Loucy (cell line): ENCODE data around the gene HTR3D.

ENCODE experiments used
- H2AFZ ChIP-seq: fragments of 200-600 bp; sonication (generic); 2 replicates; pipeline ENCODE4 v1.6.0; 2016; ENCODE audit warnings: antibody characterized with exemption, mild to moderate bottlenecking, low read length, moderate library complexity
- H3F3A ChIP-seq: fragments of 200-600 bp; 2 replicates; pipeline ENCODE4 v1.6.0; 2016; ENCODE audit warnings: antibody characterized with exemption, low read depth, mild to moderate bottlenecking
- H3K27me3 ChIP-seq: fragments of 200-600 bp; sonication (generic); 2 replicates; pipeline ENCODE4 v1.6.1; 2014; ENCODE audit warnings: low read length, mild to moderate bottlenecking; ENCODE audit not compliant: insufficient read depth, poor library complexity, severe bottlenecking
- H3K36me3 ChIP-seq: fragments of 200-600 bp; sonication (generic); 2 replicates; pipeline ENCODE4 v1.6.1; 2016; ENCODE audit warnings: low read length; ENCODE audit not compliant: insufficient read depth
- H3K4me1 ChIP-seq: fragments of 200-600 bp; sonication (generic); 2 replicates; pipeline ENCODE4 v1.5.1; 2014; ENCODE audit warnings: low read length, mild to moderate bottlenecking; ENCODE audit not compliant: insufficient read depth, poor library complexity, severe bottlenecking
- H3K4me2 ChIP-seq: fragments of 200-600 bp; sonication (generic); 2 replicates; pipeline ENCODE4 v1.6.0; 2014; ENCODE audit warnings: antibody characterized with exemption, low read length, low read depth, mild to moderate bottlenecking; ENCODE audit not compliant: poor library complexity, severe bottlenecking
- H3K4me3 ChIP-seq: fragments of 200-600 bp; sonication (generic); 2 replicates; pipeline ENCODE4 v1.5.1; 2014; ENCODE audit warnings: low read length, mild to moderate bottlenecking, mixed read lengths; ENCODE audit not compliant: poor library complexity, severe bottlenecking
- H3K79me2 ChIP-seq: fragments of 200-600 bp; sonication (generic); 2 replicates; pipeline ENCODE4 v1.6.1; 2014; ENCODE audit warnings: low read length; ENCODE audit not compliant: insufficient read depth
- H3K9ac ChIP-seq: fragments of 200-600 bp; sonication (generic); 2 replicates; pipeline ENCODE4 v1.6.0; 2014; ENCODE audit warnings: mild to moderate bottlenecking, low read depth, low read length, moderate library complexity; ENCODE audit not compliant: poor library complexity, severe bottlenecking
- H3K9me2 ChIP-seq: fragments of 200-600 bp; sonication (generic); replicated peaks from 2 replicates; pipeline ENCODE4 v1.6.1; 2016; ENCODE audit warnings: low read depth, low read length, mixed read lengths
- H3K9me3 ChIP-seq: fragments of 200-600 bp; sonication (generic); 2 replicates; pipeline ENCODE4 v1.6.1; 2014; ENCODE audit warnings: mild to moderate bottlenecking, antibody characterized with exemption, low read length, low read depth; ENCODE audit not compliant: insufficient read depth
- H4K20me1 ChIP-seq: fragments of 200-600 bp; sonication (generic); 2 replicates; pipeline ENCODE4 v1.6.0; 2014; ENCODE audit warnings: antibody characterized with exemption, low read length, mild to moderate bottlenecking; ENCODE audit not compliant: insufficient read depth, poor library complexity, severe bottlenecking
- CTCF ChIP-seq: fragments of 200-600 bp; sonication (generic); conservative IDR thresholded peaks from 2 replicates; pipeline ENCODE4 v1.5.1; 2014; ENCODE audit warnings: mild to moderate bottlenecking, antibody characterized with exemption, low read length
- EZH2phosphoT487 ChIP-seq: fragments of 200-600 bp; IDR thresholded peaks from 2 replicates; pipeline ENCODE4 v1.6.1; 2018; ENCODE audit warnings: antibody characterized with exemption, mild to moderate bottlenecking, moderate library complexity, borderline replicate concordance

HTR3D gene

GRCh38 chr3:184045995-184046394, 14.5 kb downstream of the HTR3D start:
- H3K4me3 ChIP-seq, result no peak overlapping the region
- no peaks in the 10 kb centered on the region for H3K36me3 ChIP-seq
- TF ChIP-seq CTCF, result no peak
- no peak for TF ChIP-seq EZH2phosphoT487
- H2AFZ ChIP-seq, result no peak overlapping the region
- no peaks in the 10 kb centered on the region for H4K20me1 ChIP-seq
- H3K9me2 ChIP-seq, result no peaks in the 10 kb centered on the region
- H3K4me2 ChIP-seq, result no peak overlapping the region
- no peaks in the 10 kb centered on the region for H3F3A ChIP-seq
- no peaks in the 10 kb centered on the region for H3K4me1 ChIP-seq
- H3K27me3 ChIP-seq, result no peaks in the 10 kb centered on the region
- no peaks in the 10 kb centered on the region for H3K79me2 ChIP-seq
- no peak overlapping the region for H3K9ac ChIP-seq
- H3K9me3 ChIP-seq, result no peaks in the 10 kb centered on the region

GRCh38 chr3:184050217-184050847, 18.8 kb downstream of the HTR3D start:
- no peak overlapping the region for H3K4me2 ChIP-seq
- no peaks in the 10 kb centered on the region for H3F3A ChIP-seq
- H3K4me3 ChIP-seq, result no peak overlapping the region
- no peaks in the 10 kb centered on the region for H3K27me3 ChIP-seq
- H3K36me3 ChIP-seq, result no peaks in the 10 kb centered on the region
- H3K9me2 ChIP-seq, result no peaks in the 10 kb centered on the region
- H2AFZ ChIP-seq, result peak overlapping the region; percentile 19; the same call in 1 of the 2 replicates
- H3K9ac ChIP-seq, result no peak overlapping the region
- no peaks in the 10 kb centered on the region for H3K79me2 ChIP-seq
- H3K9me3 ChIP-seq, result no peaks in the 10 kb centered on the region
- no peaks in the 10 kb centered on the region for H4K20me1 ChIP-seq
- no peaks in the 10 kb centered on the region for H3K4me1 ChIP-seq
- no peak for TF ChIP-seq CTCF
- TF ChIP-seq EZH2phosphoT487, result no peak

- no peak for TF ChIP-seq EZH2phosphoT487
- no peak for TF ChIP-seq CTCF
- Histone ChIP-seq H2AFZ (no peak within 1 kb of the TSS), H3K36me3 (no peaks in the 10 kb centered on the region), H3K79me2 (no peaks in the 10 kb centered on the region), H3K9me3 (no peaks in the 10 kb centered on the region), H3K4me1 (no peaks in the 10 kb centered on the region), H3K4me2 (no peak within 1 kb of the TSS), H3K27me3 (no peaks in the 10 kb centered on the region), H3F3A (no peaks in the 10 kb centered on the region), H3K9me2 (no peaks in the 10 kb centered on the region), H4K20me1 (no peaks in the 10 kb centered on the region), H3K4me3 (no peak within 1 kb of the TSS), H3K9ac (no peak within 1 kb of the TSS)
These were observed 21.2 kb downstream of the HTR3D start, which contains the start of gene HTR3C for GRCh38 chr3:184052767-184053166. HTR3C (plus strand) TSS chr3:184053047; CDS start chr3:184053081, 34 bp downstream.
